ENCODE data around the gene AHDC1. TPM values are rescaled to one million over a fixed set of nuclear protein-coding genes. Genes with fewer than 3 reads are reported as not detected.

AHDC1 gene
- total RNA-seq, 1 experiment from 2014 or later, result 49.0 TPM

GRCh38 chr1:27551953-27552312 lies 52.0 kb downstream of the AHDC1 start (continued):
- TF ChIP-seq RELA (CRISPR knock-in tag; IDR thresholded peaks at IDR 0.05; ENCODE audit: borderline replicate concordance) (no peak), ESRRA (CRISPR knock-in tag; IDR thresholded peaks at IDR 0.05; ENCODE audit: borderline replicate concordance) (no peak)

- no peak overlapping the region for H3K4me3 Mint-ChIP-seq
- no peak for ATAC-seq
- peaks cover 8% of the 10 kb centered on the region for H3K4me1 Mint-ChIP-seq
- no peak overlapping the region for H3K27ac Mint-ChIP-seq
- no peaks in the 10 kb centered on the region for H3K27me3 Mint-ChIP-seq (ENCODE audit: low read depth)
- TF ChIP-seq MXD4 (CRISPR knock-in tag; IDR thresholded peaks at IDR 0.05; ENCODE audit: borderline replicate concordance), result no peak
- TF ChIP-seq MAX (CRISPR knock-in tag; IDR thresholded peaks at IDR 0.05), result no peak
- TF ChIP-seq CBFB (CRISPR knock-in tag; IDR thresholded peaks at IDR 0.05; ENCODE audit: low read depth), result no peak
- TF ChIP-seq PREB (CRISPR knock-in tag; IDR thresholded peaks at IDR 0.05; ENCODE audit: borderline replicate concordance), result no peak
- no peak for TF ChIP-seq HMGA2 (CRISPR knock-in tag; IDR thresholded peaks at IDR 0.05)
- TF ChIP-seq JAZF1 (CRISPR knock-in tag; IDR thresholded peaks at IDR 0.05), result no peak
- TF ChIP-seq ZNF263 (CRISPR knock-in tag; IDR thresholded peaks at IDR 0.05; ENCODE audit: low read depth), result no peak
- TF ChIP-seq ZNF138 (CRISPR knock-in tag; conservative IDR thresholded peaks at IDR 0.05), result no peak
- TF ChIP-seq CTCF (IDR thresholded peaks at IDR 0.05), result no peak
- no peak for TF ChIP-seq AFF4 (CRISPR knock-in tag; IDR thresholded peaks at IDR 0.05; ENCODE audit: borderline replicate concordance)
- TF ChIP-seq ZNF219 (CRISPR knock-in tag; IDR thresholded peaks at IDR 0.05; ENCODE audit: borderline replicate concordance), result no peak
- TF ChIP-seq RELA (CRISPR knock-in tag; IDR thresholded peaks at IDR 0.05; ENCODE audit: borderline replicate concordance), result no peak
- TF ChIP-seq MLX (CRISPR knock-in tag; IDR thresholded peaks at IDR 0.05), result no peak
- no peak for TF ChIP-seq ZNF532 (CRISPR knock-in tag; IDR thresholded peaks at IDR 0.05; ENCODE audit: borderline replicate concordance)
- TF ChIP-seq FOXP1 (CRISPR knock-in tag; IDR thresholded peaks at IDR 0.05; ENCODE audit: borderline replicate concordance), result no peak
- POLR2A ChIA-PET, result no interaction called here
- H3K9me3 Mint-ChIP-seq, result no peaks in the 10 kb centered on the region
- DNase-seq (ENCODE audit: low spot score), result no peak
- CTCF ChIA-PET, result interaction anchor here (1.2 to 11.6 kb wide), 7 partner anchors 7 to 135 kb away, joined by 6 to 489 read pairs (median 11); partner anchors contain the start of gene AHDC1
- peaks cover 8% of the 10 kb centered on the region for H3K36me3 Mint-ChIP-seq
These were observed 52.6 kb downstream of the AHDC1 start for GRCh38 chr1:27551170-27551952.

Data from WTC11 (cell line).